Fibroblast of the conjunctiva (primary cell): Measurements from ENCODE around the gene DLEC1.
A peak's percentile ranks its signal among the peaks of the same experiment; 100 is the strongest.
"Not testable (repeated sequence)": the region's sequence is repeated elsewhere in the genome, so short reads cannot be mapped to it uniquely, and the experiment has no call there.

Experiments used
- DNase-seq: peaks from one replicate; pipeline ENCODE4 v3.0.0-alpha.2; 2010; ENCODE audit warnings: low read depth

Gene DLEC1

GRCh38 chr3:38157117-38157516 is 118.1 kb downstream of the DLEC1 start:
- DNase-seq, result no peak

- DNase-seq, result no peak
These were observed 118.6 kb downstream of the DLEC1 start for GRCh38 chr3:38157595-38157994.

- no peak for DNase-seq
These were observed 119.5 kb downstream of the DLEC1 start for GRCh38 chr3:38158472-38158871.

GRCh38 chr3:38160704-38161103 is 121.7 kb downstream of the DLEC1 start:
- DNase-seq, result not testable (repeated sequence)

- DNase-seq, result no peak
These were observed 124.3 kb downstream of the DLEC1 start for GRCh38 chr3:38163117-38163840.

GRCh38 chr3:38163841-38164642 is 125.0 kb downstream of the DLEC1 start:
- DNase-seq, result no peak

- no peak for DNase-seq
These were observed 125.6 kb downstream of the DLEC1 start for GRCh38 chr3:38164643-38164951.

- DNase-seq, result peak; percentile 100
These were observed 126.1 kb downstream of the DLEC1 start, which contains the start of gene OXSR1 for GRCh38 chr3:38164952-38165721. TSS of gene OXSR1 (plus strand) at chr3:38165537. CDS start at chr3:38165877, 340 bp downstream.

GRCh38 chr3:38165722-38166387 is 126.8 kb downstream of the DLEC1 start:
- no peak for DNase-seq

- no peak for DNase-seq
These were observed 128.6 kb downstream of the DLEC1 start for GRCh38 chr3:38167591-38167990.

- DNase-seq, result peak; percentile 37
These were observed 129.4 kb downstream of the DLEC1 start for GRCh38 chr3:38168151-38169026.

- DNase-seq, result no peak
These were observed 130.0 kb downstream of the DLEC1 start for GRCh38 chr3:38169027-38169317.

- no peak for DNase-seq
These were observed 131.7 kb downstream of the DLEC1 start for GRCh38 chr3:38170722-38171121.

- DNase-seq, result no peak
These were observed 132.6 kb downstream of the DLEC1 start for GRCh38 chr3:38171622-38172021.
